ENCODE measurements around the gene SLC39A7.

Gene SLC39A7

DNA sequence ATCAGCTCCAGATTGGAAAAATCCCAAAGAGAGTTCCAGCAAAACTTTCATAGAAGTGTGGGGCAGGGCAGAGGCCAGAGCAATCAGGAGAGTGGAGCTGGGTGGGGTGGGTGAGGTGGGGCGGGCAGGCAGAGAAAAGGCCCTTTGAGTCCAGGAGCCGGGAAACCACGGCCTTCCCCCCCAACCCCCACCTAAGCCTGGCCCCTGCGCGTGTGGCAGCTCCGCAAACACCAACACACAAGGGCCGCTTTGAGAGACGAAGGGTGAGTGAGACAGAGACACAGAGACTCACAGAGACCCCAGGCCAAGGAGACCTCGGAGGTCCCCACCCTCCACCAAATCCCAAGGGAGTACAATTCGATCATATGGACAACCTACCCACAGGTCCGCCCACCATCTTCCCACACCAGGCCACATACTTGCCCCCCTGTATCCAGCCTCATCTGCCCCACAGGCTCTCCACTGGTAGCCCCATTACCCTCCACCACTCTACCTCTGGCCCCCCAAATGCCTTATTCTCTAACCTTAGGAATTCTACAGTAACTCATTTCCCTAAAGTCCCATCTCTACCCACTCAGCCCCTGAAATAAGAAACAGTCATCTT, 10.1 kb upstream of the SLC39A7 start:
- DNase-seq = no peak

DNA sequence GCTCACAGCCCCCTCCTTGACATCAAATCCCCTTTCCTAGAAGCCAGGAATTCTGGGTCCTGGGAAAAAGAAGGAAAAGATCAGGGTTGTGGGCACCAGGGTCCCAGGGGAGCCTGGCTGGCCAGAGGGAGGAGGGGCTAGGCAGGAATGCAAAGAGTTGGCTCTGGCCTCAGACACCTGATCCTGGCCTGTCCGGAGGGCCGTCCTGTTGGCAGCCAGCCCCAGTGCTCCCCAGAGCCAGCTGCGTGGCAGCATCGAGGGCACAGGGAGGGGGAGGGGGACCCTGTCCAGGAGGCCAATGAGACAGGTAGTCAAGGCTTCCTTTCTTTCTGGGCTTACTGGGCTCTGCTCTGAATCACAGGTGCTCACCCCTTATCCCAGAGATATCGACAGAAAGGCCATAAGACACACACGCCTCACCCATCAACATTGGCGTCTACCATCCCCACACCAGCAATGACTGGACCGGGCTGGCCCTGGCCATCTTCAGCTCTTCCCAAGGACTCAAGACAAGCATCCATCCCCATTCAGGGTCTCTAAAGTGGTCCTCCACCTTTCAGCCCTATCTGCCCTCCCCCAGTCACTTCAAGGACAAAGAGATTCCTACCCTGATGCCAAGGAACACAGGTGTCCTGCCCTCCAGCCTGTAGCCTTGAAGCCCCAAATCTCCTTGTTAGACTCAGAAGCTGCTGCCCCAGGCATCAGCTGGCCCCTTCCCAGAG, 9.1 kb upstream of the SLC39A7 start:
- DNase-seq = no peak

DNA sequence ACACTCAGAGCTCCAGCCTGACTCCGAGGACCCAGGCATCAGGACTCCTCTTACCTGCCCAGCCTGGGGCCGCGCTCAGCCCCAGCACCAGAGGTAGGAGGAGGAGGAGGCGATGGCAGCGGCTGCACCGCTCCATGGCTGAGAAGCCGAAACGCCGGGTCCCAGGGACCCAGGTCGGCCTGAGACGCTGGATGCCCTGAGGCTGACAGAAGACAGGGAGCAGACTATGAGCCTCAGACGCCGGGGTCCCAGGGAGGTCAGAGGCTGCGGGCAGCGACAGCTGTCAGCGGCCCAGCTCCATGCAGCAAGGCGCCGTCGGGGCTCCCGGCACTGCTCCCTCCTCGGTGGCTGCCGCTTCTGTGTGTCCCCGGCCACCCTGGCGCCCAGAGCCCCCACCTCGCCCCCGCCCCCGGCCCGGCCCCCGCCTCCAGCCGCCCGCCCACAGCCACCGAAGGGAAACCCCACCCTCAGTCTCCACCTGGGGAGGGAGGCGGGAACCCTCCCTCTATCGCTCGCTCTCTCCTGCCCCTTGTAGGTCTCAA, 8.5 kb upstream of the SLC39A7 start, which contains the start of gene COL11A2:
TSS of gene COL11A2 (minus strand) at position 363 of the 542 bp plus-strand sequence. CDS start at position 136, 227 bp downstream.
- peak in 1 of 2 experiments; percentile 29 for DNase-seq

DNA sequence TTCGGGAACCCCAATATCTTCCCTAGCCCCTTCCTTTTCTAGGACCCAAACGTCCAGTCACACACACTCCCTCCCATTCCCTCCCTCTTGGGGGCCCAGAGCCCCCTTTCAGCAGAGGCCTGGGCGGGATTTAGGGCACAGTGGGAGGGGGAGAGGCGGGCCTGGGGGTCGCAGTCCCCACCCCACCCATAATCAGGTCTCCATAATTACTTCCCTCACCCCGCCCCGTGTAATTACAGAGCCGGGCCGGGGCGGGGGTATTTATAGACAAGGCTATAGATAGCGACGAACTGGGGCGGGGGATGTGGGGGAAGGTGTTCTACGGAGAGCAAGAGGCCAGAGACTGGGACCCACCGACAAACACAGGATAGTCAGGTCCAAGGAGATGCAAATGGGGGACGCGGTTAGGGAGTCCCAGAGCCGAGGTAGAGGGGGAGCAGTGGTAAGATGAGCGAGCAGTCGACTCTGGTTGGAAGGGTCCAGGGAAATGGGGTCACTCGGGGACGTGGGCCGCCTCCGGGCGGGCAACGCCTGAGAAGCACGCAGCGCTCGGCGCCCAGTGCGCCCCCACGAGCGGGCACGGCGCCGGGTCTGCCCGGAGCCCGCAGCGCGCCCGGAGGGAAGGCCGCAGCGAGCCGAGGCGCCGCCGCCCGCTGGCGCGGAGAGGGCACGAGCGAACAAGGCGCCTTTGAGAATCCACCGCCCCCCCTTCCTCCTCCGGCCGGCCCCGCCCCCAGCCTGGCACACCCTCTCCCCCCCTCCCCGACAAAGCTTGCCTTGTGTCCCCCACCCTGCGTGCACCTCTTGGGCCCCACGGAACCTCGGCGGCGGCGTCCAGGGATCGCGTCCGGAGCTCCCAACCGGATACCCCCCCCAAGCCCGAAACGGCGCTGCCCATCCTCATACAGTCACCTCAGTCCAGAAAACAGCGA, 7.7 kb upstream of the SLC39A7 start:
- peak in 1 of 2 experiments; percentile 49 for DNase-seq

DNA sequence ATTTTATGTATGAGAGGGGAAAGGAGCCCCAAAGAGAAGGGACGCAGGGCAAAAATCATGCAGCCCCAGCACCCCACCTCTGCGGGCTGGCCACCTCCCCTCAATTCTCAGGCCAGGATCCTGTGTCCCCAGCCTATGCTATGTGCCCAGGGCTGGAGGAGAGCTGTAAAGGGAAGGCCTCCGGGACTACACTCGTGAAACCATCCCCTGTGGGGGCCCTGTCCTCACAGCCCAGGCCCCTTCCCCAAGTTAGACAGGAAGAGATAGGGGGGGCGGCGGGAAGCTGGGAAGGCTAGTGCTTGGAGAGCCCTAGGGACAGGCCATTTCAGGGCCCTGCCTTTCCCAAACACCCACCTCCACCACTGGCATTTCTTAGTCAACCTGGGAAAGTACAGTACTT, 7.0 kb upstream of the SLC39A7 start:
- DNase-seq = no peak

DNA sequence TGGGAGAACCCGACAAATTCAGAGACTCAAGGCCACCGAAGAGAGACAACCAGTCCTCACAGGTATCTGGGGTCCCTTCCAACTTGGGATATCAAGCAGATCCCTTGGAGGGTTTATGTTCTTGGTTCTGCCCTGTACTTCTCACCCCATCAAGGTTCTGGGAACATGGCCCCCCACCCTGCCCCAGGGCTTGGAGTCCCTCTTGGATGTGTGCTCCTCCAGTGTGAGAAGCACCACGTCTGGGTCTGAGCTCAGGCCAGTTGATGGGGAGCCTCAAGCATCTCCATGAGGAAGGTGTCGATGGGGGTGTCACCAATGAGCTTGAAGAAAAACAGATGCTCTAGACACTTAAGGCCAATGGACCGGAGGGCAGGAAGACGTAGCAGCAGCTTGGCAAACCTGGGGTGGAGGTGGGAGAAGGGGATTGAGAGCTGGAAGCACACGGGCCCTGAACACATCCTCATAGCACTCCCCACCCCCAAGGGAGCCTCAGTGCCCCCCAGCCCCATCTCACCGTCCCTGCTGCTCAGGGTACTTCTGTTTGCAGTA, 6.2 kb upstream of the SLC39A7 start:
- DNase-seq = no peak

DNA sequence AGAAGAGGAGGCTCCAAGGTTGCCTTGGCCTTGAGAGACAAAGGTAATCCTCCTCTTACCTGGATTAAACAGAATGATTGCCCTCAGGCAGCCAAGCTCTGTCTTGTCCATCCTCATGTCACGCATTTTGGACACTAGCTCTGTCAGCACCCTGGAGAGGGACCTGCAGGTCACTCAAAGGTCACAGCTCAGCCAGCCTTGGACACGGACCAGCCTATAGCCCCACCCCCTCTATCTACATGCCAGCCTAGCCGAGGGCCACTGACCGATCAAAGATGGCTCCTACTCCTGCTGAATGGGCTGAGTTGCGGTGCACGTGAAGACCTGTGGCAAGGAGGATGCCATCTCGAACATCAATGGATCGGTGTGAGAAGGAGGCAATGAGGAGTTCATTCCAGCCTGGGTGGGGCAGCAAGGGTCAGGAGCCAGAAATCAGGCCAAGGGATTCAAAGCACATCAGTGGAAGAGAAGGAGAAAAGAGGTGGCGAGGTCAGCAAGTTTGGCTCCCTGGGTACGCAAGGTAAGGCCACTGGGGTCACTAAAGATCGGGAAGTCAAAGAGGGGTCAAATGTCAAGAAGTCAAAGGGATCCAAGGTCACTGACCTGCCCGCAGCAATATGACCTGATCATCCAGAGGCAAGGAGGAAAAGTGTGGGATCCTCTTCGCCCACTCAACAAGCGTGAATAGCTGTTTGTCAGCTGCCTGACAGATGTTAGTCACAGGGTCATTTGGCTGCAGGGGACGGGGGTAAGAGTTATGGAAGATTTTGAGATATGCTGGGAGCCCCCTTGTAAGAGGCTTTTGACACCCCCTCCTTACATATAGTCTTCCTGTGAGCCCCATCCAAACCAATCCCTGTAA, 5.1 kb upstream of the SLC39A7 start:
- DNase-seq = no peak

DNA sequence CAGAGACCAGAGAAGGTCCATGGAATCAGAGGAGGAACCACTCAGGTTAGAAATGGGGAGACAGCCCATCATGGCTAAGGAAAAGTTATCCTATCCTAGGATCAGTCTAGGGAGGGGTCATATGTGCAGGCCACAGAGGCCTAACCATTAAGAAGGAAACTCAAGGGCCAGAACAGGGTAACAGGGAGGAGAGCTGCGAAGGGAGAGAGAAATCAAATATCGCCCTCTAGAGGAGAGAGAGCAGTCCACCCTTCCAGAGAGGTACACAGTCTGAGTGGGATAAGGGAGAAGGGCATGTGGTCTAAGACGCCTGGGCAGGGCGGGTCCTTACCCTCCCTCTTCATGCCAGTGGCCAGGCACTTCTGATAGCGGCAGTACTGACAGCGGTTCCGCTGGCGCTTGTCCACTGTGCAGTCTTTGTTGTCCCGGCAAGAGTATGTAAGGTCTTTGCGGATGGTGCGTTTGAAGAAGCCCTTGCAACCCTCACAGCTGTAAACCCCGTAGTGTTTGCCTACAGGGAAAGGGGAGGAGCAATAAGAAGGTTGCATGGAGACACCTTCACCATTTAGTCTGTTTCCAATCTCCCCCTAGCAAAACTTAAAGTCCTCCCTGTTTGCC, 3.1 kb upstream of the SLC39A7 start:
- peak in 1 of 2 experiments; percentile 17 for DNase-seq

DNA sequence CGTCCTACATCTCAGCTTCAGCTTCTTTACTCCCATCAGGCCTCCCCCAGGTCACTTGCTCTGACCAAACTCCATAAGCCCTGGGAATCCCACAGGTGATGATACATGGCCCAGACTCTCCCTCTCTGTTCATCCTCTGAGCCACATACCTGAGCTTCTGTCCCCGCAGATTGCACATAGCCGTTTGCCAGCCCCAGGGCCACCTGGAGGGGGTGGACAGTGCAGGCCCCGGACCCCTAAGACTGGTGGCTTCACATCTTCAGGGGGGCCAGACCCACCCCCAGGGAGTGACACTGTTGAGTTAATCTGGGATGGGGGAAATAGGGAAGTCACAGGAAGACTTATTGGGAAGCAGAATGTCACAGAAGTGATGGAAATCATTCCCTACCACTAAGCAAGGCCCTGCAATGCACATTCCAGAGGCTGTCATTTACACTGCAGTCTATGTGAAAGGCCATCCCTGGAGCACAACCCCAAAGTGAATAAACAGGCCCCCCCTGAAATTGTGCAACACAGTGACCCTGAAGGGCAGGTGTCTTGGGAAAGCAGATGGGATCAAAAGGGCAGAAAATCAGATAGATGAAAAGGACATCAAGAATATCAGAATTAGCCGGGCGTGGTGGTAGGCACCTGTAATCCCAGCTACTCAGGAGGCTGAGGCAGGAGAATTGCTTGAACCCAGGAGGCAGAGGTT, 2.4 kb upstream of the SLC39A7 start:
- DNase-seq = no peak

DNA sequence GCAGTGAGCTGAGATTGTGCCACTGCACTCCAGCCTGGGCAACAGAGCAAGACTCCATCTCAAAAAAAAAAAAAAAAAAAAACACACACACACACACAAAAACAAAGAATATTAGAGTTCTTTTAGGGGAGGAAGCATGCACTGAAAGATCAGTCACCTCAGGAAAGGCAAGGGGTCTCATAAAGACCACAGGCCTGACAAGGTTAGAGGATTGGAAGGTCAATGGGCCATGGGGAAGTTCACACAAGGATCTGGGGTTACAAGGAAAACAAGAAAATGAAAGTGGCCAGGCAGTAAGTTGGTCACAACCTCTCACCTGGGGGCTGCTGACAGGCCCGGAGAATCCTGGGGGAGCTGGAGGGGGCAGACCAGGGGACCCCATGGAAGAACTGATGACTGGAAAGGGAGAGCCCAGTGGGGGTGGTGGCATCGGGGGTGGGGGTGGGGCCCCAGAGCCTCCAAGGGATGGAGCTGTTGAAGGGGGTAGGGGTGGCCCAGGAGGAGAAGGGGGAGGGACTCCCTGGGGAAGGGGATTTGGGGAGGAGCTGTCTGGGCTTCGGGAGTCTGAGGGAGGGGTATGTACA, 1.7 kb upstream of the SLC39A7 start:
- no peak for DNase-seq

DNA sequence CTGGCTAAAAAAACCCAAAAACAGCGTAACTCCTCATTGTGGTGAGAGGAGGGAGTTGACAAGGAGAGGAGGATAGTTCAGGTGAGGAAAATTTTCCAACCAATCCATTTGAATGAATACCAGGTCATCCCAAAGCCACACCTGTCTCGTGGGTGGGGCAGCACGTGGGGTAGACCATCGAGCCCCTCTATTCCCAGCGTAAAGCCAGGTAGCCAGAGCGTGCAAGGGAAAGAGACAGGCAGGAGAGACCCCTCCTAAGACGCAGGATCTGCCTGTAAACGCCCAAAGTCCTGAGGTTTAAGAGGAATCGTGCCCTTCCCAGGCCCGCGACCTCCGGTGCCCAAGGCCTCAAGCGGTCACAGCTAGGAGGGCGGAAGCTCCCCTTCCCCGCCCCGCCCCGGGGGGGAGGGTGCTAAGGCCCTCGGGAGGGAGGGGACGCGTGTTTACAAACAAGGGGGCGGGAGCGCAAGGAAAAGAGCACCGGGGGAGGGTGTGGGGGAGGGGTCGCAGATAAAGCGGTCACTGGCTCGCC, 914 bp upstream of the SLC39A7 start:
- DNase-seq = peak; percentile 63 to 69

DNA sequence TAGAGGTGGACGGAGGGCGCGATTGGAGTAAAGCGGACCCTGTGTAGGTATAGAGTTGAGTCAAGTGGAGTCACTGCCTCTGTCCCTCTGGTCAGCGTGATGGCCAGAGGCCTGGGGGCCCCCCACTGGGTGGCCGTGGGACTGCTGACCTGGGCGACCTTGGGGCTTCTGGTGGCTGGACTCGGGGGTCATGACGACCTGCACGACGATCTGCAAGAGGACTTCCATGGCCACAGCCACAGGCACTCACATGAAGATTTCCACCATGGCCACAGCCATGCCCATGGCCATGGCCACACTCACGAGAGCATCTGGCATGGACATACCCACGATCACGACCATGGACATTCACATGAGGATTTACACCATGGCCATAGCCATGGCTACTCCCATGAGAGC, 479 bp downstream of the SLC39A7 start:
- no peak for DNase-seq

DNA sequence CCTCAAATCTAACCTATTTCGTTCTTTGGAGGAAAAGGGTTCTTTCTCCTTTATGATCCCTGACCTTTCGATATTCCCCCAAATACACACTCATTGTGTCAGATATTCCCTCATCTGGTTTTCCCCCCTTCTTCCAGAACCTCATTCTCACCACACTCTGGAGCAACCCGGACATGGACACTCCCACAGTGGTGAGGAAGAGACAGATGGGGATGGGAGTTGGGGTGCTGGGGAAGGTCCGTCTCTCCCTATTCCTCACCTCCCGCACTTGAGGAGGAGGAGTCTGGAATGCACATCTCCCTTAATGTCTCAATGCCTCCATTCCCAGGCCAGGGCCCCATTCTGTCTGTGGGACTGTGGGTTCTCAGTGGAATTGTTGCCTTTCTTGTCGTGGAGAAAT, 1.3 kb downstream of the SLC39A7 start:
- no peak for DNase-seq

DNA sequence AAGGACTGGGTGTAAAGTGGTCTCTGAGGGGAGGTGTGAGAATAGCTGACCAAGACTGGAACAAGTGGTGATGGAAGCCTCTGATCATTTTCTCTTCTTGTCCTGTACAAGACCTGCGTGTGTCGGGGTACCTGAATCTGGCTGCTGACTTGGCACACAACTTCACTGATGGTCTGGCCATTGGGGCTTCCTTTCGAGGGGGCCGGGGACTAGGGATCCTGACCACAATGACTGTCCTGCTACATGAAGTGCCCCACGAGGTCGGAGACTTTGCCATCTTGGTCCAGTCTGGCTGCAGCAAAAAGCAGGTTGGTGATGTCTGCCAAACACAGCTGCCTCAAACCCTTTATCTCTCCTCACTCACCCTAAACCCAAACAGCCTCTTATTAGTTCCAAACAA, 2.1 kb downstream of the SLC39A7 start:
- DNase-seq = no peak

DNA sequence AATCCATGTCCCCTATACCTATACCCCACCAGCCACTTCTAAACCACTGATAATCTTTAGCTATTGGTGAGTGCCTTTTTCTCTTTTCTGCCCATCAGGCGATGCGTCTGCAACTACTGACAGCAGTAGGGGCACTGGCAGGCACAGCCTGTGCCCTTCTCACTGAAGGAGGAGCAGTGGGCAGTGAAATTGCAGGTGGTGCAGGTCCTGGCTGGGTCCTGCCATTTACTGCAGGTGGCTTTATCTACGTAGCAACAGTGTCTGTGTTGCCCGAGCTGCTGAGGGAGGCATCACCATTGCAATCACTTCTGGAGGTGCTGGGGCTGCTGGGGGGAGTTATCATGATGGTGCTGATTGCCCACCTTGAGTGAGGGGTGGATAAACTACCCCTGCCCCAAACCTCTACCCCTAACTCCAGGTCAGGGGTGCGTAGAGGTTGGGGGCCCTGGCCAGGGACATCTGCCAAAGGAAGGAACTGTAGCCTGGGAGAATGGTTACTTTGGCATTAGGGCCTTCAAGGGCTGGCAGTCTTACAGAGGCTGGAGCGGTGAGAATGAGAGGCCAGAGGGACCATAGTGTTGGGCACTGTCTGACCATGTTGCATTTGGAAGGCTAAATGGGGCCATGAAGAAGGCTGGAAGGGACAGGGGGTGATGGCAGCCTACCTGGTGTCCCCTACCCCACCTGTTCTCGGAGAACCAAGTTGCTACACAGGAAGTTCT, 2.9 kb downstream of the SLC39A7 start:
- DNase-seq = no peak

DNA sequence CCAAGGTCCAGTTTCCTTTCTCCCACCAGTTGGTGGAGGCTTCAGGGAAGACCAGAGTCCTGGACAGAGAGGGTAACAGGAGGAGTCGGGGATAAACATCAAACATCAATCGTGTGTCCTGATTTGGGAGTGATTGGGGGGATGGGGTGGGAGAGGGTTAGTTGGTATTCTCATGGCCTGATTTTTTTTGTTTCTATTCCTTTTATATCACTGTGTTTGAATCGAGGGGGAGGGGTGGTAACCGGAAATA, 3.4 kb downstream of the SLC39A7 start:
- no peak for DNase-seq

DNA sequence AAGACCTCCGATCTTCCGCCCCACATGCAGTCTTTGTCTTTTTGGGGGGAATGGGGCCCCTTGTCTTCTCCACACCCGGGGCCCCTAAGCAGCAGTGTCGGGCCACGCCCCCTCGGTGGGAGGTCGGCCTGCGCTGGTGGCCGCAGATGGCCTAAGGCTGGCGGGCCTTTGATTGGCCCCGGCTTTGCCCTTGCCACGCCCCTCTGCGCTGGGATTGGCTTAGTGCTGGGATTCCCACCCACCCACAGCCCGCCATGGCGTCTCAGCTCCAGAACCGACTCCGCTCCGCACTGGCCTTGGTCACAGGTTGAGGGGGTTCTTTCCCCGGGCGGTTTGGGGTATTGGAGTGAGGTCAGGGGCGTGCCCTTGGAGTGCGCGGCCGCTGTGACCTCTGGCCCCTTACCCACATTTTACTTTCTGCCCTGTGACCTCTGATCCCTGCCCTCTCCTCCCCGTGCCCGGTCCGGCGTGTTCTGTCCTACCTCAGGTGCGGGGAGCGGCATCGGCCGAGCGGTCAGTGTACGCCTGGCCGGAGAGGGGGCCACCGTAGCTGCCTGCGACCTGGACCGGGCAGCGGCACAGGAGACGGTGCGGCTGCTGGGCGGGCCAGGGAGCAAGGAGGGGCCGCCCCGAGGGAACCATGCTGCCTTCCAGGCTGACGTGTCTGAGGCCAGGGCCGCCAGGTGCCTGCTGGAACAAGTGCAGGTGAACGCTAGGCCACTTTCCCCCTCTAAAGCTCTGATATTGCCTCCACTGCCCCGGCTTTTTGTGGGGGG, 3.9 kb downstream of the SLC39A7 start, which contains the start of gene HSD17B8:
TSS of gene HSD17B8 (plus strand) at position 241 of the 776 bp plus-strand sequence. CDS start at position 255, 14 bp downstream.
- peak; percentile 90 to 92 for DNase-seq

DNA sequence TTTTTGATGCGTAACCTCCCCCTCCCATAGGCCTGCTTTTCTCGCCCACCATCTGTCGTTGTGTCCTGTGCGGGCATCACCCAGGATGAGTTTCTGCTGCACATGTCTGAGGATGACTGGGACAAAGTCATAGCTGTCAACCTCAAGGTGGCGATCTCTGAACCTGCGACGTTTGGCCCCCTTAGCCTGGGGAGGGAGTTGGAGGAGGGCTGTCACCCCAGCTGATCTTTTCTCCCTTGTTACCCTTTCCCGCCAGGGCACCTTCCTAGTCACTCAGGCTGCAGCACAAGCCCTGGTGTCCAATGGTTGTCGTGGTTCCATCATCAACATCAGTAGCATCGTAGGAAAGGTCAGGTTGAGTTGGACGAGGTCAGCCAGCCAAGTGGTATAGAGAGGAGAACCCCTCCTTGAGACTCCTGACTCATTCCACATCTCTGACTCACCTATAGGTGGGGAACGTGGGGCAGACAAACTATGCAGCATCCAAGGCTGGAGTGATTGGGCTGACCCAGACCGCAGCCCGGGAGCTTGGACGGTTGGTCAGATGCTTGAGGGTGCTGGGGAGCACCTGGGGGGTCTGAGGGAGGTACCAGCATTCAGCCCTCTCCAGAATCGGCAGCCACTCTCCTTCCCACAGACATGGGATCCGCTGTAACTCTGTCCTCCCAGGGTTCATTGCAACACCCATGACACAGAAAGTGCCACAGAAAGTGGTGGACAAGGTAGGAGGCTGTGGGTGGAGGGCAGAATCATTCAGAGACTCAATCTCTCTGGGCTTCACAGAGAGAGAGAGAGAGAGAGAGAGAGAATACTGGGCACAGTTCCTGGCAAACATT, 4.7 kb downstream of the SLC39A7 start:
- peak in 1 of 2 experiments; percentile 20 for DNase-seq
